Activated CD8-positive, alpha-beta T cell treated with anti-CD3 and anti-CD28 coated beads for 36 hours (primary cell): ENCODE measurements around the gene SKOR2. TPM values are rescaled to one million over a fixed set of nuclear protein-coding genes. Genes with fewer than 3 reads are reported as not detected.
A peak's percentile ranks its signal among the peaks of the same experiment; 100 is the strongest.
"Not testable (repeated sequence)": the region's sequence is repeated elsewhere in the genome, so short reads cannot be mapped to it uniquely, and the experiment has no call there.

Source experiments
- ATAC-seq: fragments of 200-7000 bp; cut with Tn5 transposase; one replicate; pipeline ENCODE4 v1.10.0; 2021; ENCODE audit warnings: mild to moderate bottlenecking, moderate library complexity
- CTCF ChIA-PET: fragments of 350-600 bp; sonication (Branson Sonifier 250); formaldehyde crosslinking; loops from one replicate; lab custom pipeline; 2021; ENCODE audit warnings: antibody characterized with exemption; lab: Charles Lee
- POLR2A ChIA-PET: fragments of 350-600 bp; sonication (Branson Sonifier 250); formaldehyde crosslinking; loops from one replicate; lab custom pipeline; 2021; ENCODE audit warnings: antibody characterized with exemption; lab: Charles Lee
- DNase-seq: peaks from one replicate; pipeline ENCODE4 v3.0.0-alpha.2; 2020
- H3K27ac Mint-ChIP-seq: one replicate; pipeline ENCODE4 v1.8.0; 2021; ENCODE audit warnings: mild to moderate bottlenecking, mixed read lengths
- H3K27me3 Mint-ChIP-seq: one replicate; pipeline ENCODE4 v1.8.0; 2021; ENCODE audit warnings: mixed read lengths
- H3K36me3 Mint-ChIP-seq: one replicate; pipeline ENCODE4 v1.8.0; 2021; ENCODE audit warnings: low read depth, mixed read lengths
- H3K4me1 Mint-ChIP-seq: one replicate; pipeline ENCODE4 v1.8.0; 2021; ENCODE audit warnings: low read depth, mixed read lengths
- H3K4me3 Mint-ChIP-seq: one replicate; pipeline ENCODE4 v1.8.0; 2021; ENCODE audit warnings: mild to moderate bottlenecking, moderate library complexity, mixed read lengths
- H3K9me3 Mint-ChIP-seq: one replicate; pipeline ENCODE4 v1.8.0; 2021; ENCODE audit warnings: mixed read lengths
- CTCF ChIP-seq: fragments of 200-600 bp; IDR thresholded peaks from one replicate; pipeline ENCODE4 v1.8.0; 2022; ENCODE audit warnings: antibody characterized with exemption, mild to moderate bottlenecking
- intact Hi-C: fragments of 100-400 bp; cut with micrococcal nuclease; formaldehyde crosslinking; loops from one replicate; pipeline ENCODE4 v1.10.0; 2022
- total RNA-seq, 2 experiments: library from RNA; stranded (reverse); gene quantifications; one replicate each; pipeline ENCODE4 v1.2.3, GENCODE V29; 2021

SKOR2 gene
- total RNA-seq, 2 experiments from 2014 or later, result not detected

DNA sequence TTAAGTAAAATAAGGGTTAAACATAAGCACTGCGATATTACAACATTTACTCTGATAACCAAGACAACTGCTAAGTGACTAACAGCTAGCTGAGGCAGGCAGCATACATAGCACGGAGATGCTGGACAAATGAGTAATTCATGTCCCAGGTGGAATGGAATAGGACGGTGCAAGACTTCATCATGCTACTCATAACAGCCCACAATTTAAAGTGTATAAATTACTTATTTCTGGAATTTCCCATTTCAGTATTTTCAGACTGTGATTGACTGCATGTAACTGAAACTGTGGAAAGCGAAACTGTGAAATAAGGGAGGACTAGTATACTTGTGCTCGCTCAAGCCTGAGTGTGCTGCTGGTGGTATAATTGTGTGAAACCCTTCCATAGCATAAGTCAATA lies 88.2 kb downstream of the SKOR2 start:
- Mint-ChIP-seq H3K9me3 (no peaks in the 10 kb centered on the region), H3K36me3 (peaks cover 24% of the 10 kb centered on the region), H3K4me1 (peaks cover 28% of the 10 kb centered on the region), H3K27me3 (no peaks in the 10 kb centered on the region), H3K27ac (no peak overlapping the region), H3K4me3 (no peak overlapping the region)
- POLR2A ChIA-PET, result no interaction called here
- no peak for TF ChIP-seq CTCF
- ATAC-seq, result peak; percentile 86
- CTCF ChIA-PET, result no interaction called here
- intact Hi-C loops, result no loop called here
- peak; percentile 15 for DNase-seq

DNA sequence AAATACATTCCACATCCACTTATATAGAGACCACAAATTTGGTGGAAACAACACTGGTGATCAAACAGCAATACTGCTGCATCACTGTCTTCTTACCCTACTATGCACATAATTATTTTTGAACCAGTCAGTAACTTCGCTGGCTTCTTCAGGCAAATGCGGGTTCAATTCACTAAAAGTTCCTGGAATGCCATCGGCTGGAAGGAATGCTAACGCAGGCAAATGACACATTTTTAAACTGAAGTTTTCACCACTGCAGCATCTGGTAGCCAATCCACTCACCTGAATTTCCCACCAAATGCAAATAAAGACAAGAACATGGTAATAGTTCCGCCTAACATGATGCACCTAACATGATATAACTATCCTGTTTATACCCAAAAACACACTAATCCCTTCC lies 91.2 kb downstream of the SKOR2 start:
- POLR2A ChIA-PET, result no interaction called here
- no peak for ATAC-seq
- Mint-ChIP-seq H3K27ac (no peak overlapping the region), H3K4me3 (no peak overlapping the region), H3K27me3 (no peaks in the 10 kb centered on the region), H3K4me1 (peaks cover 19% of the 10 kb centered on the region), H3K9me3 (no peaks in the 10 kb centered on the region), H3K36me3 (peaks cover 28% of the 10 kb centered on the region)
- intact Hi-C loops, result no loop called here
- no peak for TF ChIP-seq CTCF
- DNase-seq, result no peak
- CTCF ChIA-PET, result no interaction called here

- H3K4me1 Mint-ChIP-seq, ATAC-seq, H3K27me3 Mint-ChIP-seq, H3K27ac Mint-ChIP-seq, intact Hi-C loops, H3K9me3 Mint-ChIP-seq, DNase-seq, H3K4me3 Mint-ChIP-seq: not testable (repeated sequence)
- POLR2A ChIA-PET, result interaction anchor here (1.2 kb wide), 1 partner anchor 16 kb away, joined by 3 read pairs; no protein-coding TSS in a partner anchor
- H3K36me3 Mint-ChIP-seq, result peaks cover 29% of the 10 kb centered on the region
- CTCF ChIA-PET, result interaction anchor here (0.8 kb wide), 1 partner anchor 9 kb away, joined by 3 read pairs; the partner anchor contains the start of gene HDHD2
Measured at GRCh38 chr18:47158404-47158803, 93.1 kb downstream of the SKOR2 start.

Other genes with a start within 250 kb of the SKOR2 start
- not detected for gene ELOA2, start 216.0 kb downstream of the SKOR2 start, total RNA-seq
- 10 to 100 TPM; 28.1 to 32.2 TPM for gene HDHD2, start 101.2 kb downstream of the SKOR2 start, total RNA-seq
- gene IER3IP1, start 75.3 kb downstream of the SKOR2 start, total RNA-seq, result 10 to 100 TPM; 11.1 to 12.7 TPM